SU-DHL-6 (cell line): ENCODE measurements around the gene OR51A7.

ENCODE experiments used
- H2AFZ ChIP-seq: fragments of 200-600 bp; sonication (generic); 2 replicates; pipeline ENCODE4 v1.6.1; 2014; ENCODE audit warnings: low read depth, mild to moderate bottlenecking, moderate library complexity, mixed read lengths, antibody characterized with exemption, low read length; ENCODE audit not compliant: severe bottlenecking
- H3F3A ChIP-seq: fragments of 200-600 bp; shearing (Covaris generic); 2 replicates; pipeline ENCODE4 v1.6.0; 2016; ENCODE audit warnings: antibody characterized with exemption, mild to moderate bottlenecking; ENCODE audit not compliant: insufficient read depth
- H3K27ac ChIP-seq: fragments of 200-600 bp; sonication (generic); 2 replicates; pipeline ENCODE4 v1.5.1; 2016; ENCODE audit warnings: low read depth, mild to moderate bottlenecking, low read length, moderate library complexity, mixed read lengths
- H3K27me3 ChIP-seq: fragments of 200-600 bp; sonication (generic), shearing (Covaris generic); 2 replicates; pipeline ENCODE4 v1.6.0; 2014; ENCODE audit warnings: mild to moderate bottlenecking, low read length
- H3K36me3 ChIP-seq: fragments of 200-600 bp; sonication (generic); 2 replicates; pipeline ENCODE4 v1.6.1; 2014; ENCODE audit warnings: mild to moderate bottlenecking, low read length, mixed read lengths
- H3K4me2 ChIP-seq: fragments of 300-600, 200-600 bp; shearing (Covaris generic), sonication (generic); 2 replicates; pipeline ENCODE4 v1.6.0; 2014; ENCODE audit warnings: low read length, low read depth, mild to moderate bottlenecking; ENCODE audit not compliant: poor library complexity, severe bottlenecking
- H3K4me3 ChIP-seq: fragments of 200-600 bp; sonication (generic); 2 replicates; pipeline ENCODE4 v1.5.1; 2014; ENCODE audit warnings: antibody characterized with exemption, low read length, mild to moderate bottlenecking, mixed read lengths; ENCODE audit not compliant: insufficient read depth, poor library complexity, severe bottlenecking
- H3K79me2 ChIP-seq: fragments of 200-600 bp; sonication (generic); 2 replicates; pipeline ENCODE4 v1.6.1; 2014; ENCODE audit warnings: mild to moderate bottlenecking, low read length, moderate library complexity; ENCODE audit not compliant: insufficient read depth
- H3K9ac ChIP-seq: fragments of 200-600 bp; sonication (generic); 2 replicates; pipeline ENCODE4 v1.7.0; 2014; ENCODE audit warnings: mild to moderate bottlenecking, low read length
- H3K9me2 ChIP-seq: fragments of 200-600 bp; sonication (generic); replicated peaks from 2 replicates; pipeline ENCODE4 v1.6.1; 2014; ENCODE audit warnings: low read length; ENCODE audit not compliant: insufficient read depth
- H3K9me3 ChIP-seq: fragments of 200-600 bp; sonication (generic); 2 replicates; pipeline ENCODE4 v1.6.1; 2014; ENCODE audit warnings: low read length, mixed read lengths; ENCODE audit not compliant: insufficient read depth
- H4K20me1 ChIP-seq: fragments of 200-600 bp; sonication (generic); 2 replicates; pipeline ENCODE4 v1.6.1; 2014; ENCODE audit warnings: low read depth, mild to moderate bottlenecking, antibody characterized with exemption, low read length, moderate library complexity, mixed read lengths
- EZH2phosphoT487 ChIP-seq: fragments of 200-600 bp; sonication (generic), shearing (Covaris generic); conservative IDR thresholded peaks from 2 replicates; pipeline ENCODE4 v1.6.1; 2018; ENCODE audit warnings: mild to moderate bottlenecking, antibody characterized with exemption, low read length, moderate library complexity, mixed read lengths
- TF ChIP-seq, protein P1 (sequence below): fragments of 200-600 bp; sonication (generic); IDR thresholded peaks from one replicate; pipeline ENCODE4 v1.5.1; 2017; ENCODE audit warnings: antibody characterized with exemption, mild to moderate bottlenecking, low read length, moderate library complexity; ENCODE audit not compliant: insufficient read depth, poor library complexity, severe bottlenecking

The OR51A7 gene

DNA sequence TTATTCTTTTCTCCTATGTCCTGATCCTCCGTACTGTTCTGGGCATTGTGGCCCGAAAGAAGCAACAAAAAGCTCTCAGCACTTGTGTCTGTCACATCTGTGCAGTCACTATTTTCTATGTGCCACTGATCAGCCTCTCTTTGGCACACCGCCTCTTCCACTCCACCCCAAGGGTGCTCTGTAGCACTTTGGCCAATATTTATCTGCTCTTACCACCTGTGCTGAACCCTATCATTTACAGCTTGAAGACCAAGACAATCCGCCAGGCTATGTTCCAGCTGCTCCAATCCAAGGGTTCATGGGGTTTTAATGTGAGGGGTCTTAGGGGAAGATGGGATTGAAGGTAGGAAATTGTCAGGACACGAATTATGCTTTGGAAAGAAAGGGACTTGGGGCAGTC lies 21.0 kb upstream of the OR51A7 start:
- Histone ChIP-seq H4K20me1 (no peaks in the 10 kb centered on the region), H3F3A (no peaks in the 10 kb centered on the region), H3K79me2 (no peaks in the 10 kb centered on the region), H3K9me3 (no peaks in the 10 kb centered on the region), H3K9me2 (no peaks in the 10 kb centered on the region), H3K36me3 (no peaks in the 10 kb centered on the region), H3K4me2 (no peak overlapping the region), H3K9ac (no peak overlapping the region), H3K4me3 (no peak overlapping the region), H3K27ac (no peak overlapping the region), H2AFZ (no peak overlapping the region), H3K27me3 (no peaks in the 10 kb centered on the region)
- TF ChIP-seq EZH2phosphoT487 = no peak
- TF ChIP-seq, protein P1, sequence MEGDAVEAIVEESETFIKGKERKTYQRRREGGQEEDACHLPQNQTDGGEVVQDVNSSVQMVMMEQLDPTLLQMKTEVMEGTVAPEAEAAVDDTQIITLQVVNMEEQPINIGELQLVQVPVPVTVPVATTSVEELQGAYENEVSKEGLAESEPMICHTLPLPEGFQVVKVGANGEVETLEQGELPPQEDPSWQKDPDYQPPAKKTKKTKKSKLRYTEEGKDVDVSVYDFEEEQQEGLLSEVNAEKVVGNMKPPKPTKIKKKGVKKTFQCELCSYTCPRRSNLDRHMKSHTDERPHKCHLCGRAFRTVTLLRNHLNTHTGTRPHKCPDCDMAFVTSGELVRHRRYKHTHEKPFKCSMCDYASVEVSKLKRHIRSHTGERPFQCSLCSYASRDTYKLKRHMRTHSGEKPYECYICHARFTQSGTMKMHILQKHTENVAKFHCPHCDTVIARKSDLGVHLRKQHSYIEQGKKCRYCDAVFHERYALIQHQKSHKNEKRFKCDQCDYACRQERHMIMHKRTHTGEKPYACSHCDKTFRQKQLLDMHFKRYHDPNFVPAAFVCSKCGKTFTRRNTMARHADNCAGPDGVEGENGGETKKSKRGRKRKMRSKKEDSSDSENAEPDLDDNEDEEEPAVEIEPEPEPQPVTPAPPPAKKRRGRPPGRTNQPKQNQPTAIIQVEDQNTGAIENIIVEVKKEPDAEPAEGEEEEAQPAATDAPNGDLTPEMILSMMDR = no peak

DNA sequence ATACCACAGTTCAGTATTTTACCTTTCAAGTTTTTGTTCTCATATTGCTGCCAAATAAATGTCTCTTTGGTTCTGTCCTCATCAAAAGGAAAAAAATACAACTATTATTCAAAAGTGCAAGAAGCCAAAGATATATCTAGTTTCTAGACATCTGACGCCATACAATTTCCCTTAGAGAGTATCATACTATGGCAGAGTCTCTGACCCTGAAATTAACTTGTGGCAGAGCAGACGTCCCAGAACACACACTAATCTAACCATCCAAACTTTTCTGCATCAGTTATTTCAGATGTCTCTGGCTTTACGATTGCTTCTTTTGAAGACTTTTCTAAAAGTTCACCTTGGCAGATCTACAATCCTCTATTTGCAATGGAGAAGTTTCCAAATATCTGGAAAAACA lies 19.2 kb upstream of the OR51A7 start:
- Histone ChIP-seq H3K79me2 (no peaks in the 10 kb centered on the region), H3K9me3 (no peaks in the 10 kb centered on the region), H3F3A (no peaks in the 10 kb centered on the region), H3K36me3 (no peaks in the 10 kb centered on the region), H3K4me2 (no peak overlapping the region), H3K27ac (no peak overlapping the region), H2AFZ (no peak overlapping the region), H3K27me3 (no peaks in the 10 kb centered on the region), H3K9ac (no peak overlapping the region), H3K9me2 (no peaks in the 10 kb centered on the region), H3K4me3 (no peak overlapping the region), H4K20me1 (no peaks in the 10 kb centered on the region)
- TF ChIP-seq EZH2phosphoT487 = no peak
- TF ChIP-seq, protein P1 = no peak

DNA sequence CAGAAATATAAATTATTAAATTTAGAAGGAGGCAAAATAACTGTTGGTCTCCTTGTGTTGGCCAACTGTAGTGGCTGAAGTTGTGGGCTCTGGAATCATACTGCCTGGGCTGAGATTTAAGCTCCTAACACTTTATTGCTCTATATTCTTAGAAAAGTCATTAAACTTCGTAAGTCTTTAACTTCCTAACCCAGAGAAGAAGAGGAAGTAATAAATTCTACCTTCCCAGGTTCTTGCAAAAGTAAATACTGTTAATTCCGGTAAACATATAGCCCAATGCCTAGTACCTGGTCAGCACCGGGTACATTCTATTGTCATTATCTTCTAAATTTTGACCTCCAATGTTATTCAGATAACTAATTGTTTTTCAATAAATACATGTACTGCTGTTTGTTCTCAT lies 17.4 kb upstream of the OR51A7 start:
- H3F3A ChIP-seq = no peaks in the 10 kb centered on the region
- no peaks in the 10 kb centered on the region for H4K20me1 ChIP-seq
- no peak overlapping the region for H3K27ac ChIP-seq
- H2AFZ ChIP-seq = no peak overlapping the region
- H3K4me2 ChIP-seq = no peak overlapping the region
- H3K9me2 ChIP-seq = no peaks in the 10 kb centered on the region
- H3K27me3 ChIP-seq = no peaks in the 10 kb centered on the region
- H3K9ac ChIP-seq = no peak overlapping the region
- TF ChIP-seq, protein P1 = no peak
- no peak for TF ChIP-seq EZH2phosphoT487
- H3K9me3 ChIP-seq = no peaks in the 10 kb centered on the region
- H3K36me3 ChIP-seq = no peaks in the 10 kb centered on the region
- H3K4me3 ChIP-seq = no peak overlapping the region
- no peaks in the 10 kb centered on the region for H3K79me2 ChIP-seq
